NCI-H2196 (cell line): ENCODE data around the gene RPL15.
A peak's percentile ranks its signal among the peaks of the same experiment; 100 is the strongest.
"Not testable (repeated sequence)": the region's sequence is repeated elsewhere in the genome, so short reads cannot be mapped to it uniquely, and the experiment has no call there.

Experiments used
- DNase-seq: peaks from one replicate; lab custom pipeline; 2025; ENCODE audit not compliant: unreplicated experiment; lab: John Stamatoyannopoulos, UW

RPL15 gene

DNA sequence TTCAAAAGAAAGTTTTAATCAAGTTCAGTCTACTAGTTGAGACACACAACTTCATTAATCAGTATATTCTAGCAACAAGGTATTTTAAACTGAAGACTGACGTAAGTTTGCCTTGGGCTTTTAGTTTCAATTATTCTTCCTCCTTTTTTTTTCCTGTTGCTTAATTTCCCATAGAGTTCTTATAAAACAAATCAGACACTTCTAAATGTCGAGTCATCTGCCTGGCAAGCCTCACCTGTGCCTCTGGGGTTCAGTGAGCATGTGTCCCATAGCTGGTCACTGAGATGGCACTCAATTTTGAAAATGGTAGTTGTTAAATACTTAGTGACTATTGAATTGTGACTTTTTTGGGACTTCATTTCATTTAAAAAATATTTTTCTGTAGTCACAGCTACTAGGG, 27.5 kb upstream of the RPL15 start:
- no peak for DNase-seq

- DNase-seq: no peak
These were observed 27.0 kb upstream of the RPL15 start for GRCh38 chr3:23889950-23890349.

- no peak for DNase-seq
These were observed 22.5 kb upstream of the RPL15 start for GRCh38 chr3:23894254-23895061.

- no peak for DNase-seq
These were observed 21.8 kb upstream of the RPL15 start for GRCh38 chr3:23895181-23895580.

- DNase-seq: no peak
These were observed 16.2 kb upstream of the RPL15 start for GRCh38 chr3:23900744-23901143.

- no peak for DNase-seq
These were observed 12.4 kb upstream of the RPL15 start for GRCh38 chr3:23904545-23904944.

- no peak for DNase-seq
These were observed 7.6 kb upstream of the RPL15 start for GRCh38 chr3:23909341-23909740.

DNA sequence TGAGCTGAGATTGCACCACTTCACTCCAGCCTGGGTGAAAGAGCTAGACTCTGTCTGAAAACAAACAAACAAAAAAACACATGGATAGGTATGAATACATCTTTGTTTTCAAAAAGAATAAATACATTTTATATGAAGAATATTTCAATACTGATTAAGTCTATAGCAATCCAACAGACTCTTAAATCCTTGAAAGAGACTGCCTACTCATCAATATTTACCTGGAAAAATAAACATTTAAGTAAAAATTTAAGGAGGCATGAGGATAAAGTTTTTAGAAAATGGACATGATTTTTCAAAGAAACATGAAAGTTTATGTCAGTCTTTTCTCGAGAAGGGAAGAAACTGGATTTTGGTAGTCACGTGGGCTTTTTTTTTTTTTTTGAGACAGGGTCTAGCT, 5.5 kb upstream of the RPL15 start:
- no peak for DNase-seq

GRCh38 chr3:23912335-23912734, 4.6 kb upstream of the RPL15 start:
- not testable (repeated sequence) for DNase-seq

GRCh38 chr3:23913182-23913581, 3.8 kb upstream of the RPL15 start:
- DNase-seq: no peak

DNA sequence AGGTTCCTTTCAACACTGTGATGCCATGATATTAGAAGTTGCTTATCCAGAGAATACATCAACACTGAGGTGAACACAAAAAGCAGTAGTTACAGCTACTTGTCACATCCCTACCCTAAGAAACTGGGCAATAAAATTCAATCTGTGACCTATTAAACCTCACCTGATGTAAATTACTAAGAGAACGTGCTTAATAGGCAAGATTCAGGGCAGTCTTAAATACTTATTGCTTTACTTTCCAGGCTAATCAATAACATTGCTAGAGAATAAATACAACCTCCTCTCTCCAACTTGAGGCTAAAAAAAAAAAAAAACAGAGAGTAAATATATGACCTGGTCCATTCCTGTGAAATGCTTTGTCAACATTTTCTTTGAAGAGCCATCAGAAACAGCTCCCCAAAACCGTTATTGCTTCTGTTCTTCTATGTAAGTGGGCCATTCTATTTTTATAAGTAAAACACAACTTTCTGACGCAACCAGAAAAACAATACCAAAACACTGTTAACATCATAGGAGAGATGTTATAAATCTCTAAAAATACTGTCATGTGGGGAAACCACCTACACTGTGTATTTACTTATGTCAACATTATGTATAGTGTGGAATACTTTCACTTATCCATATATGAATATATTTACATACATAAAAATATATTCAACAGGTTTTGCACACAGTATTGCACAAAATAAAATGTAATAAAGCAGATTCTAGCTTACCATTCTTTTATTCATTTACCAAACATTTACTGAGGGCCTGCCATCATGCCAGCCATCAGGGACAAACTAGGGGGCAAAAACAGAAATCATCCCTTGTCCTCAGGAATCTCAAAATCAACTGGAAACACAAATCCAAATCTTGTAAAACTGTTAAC, 2.8 kb upstream of the RPL15 start:
- no peak for DNase-seq

DNA sequence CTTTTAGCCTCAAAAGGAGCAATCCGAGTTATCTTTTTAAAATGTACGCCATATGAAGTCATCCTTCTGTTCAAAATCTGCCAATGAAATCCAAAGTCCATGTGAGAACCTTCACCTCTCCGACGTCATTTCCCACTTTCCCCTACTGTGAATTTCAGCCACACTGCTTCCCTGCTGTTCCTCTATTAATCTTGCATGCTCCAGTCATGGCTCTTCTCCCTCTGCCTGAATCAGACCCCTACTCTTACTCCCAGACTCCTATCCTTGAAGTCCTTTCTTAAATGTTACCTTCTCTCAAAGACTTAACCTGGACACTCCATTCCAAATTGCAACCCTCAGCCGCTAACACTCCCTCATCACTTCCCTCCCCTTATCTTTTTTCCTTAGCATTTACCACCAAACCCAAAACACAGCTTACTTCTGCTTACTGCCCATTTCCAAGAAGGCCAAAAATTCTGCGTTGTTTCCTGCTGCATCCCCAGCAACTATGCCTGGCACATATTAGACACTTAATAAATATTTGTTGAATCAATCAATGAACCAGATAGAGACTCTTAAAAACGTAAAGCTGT, 1.3 kb upstream of the RPL15 start:
- no peak for DNase-seq

- DNase-seq: no peak
These were observed 613 bp upstream of the RPL15 start for GRCh38 chr3:23916152-23916885.

- DNase-seq: peak; percentile 20
These were observed 859 bp downstream of the RPL15 start for GRCh38 chr3:23917679-23918303.

DNA sequence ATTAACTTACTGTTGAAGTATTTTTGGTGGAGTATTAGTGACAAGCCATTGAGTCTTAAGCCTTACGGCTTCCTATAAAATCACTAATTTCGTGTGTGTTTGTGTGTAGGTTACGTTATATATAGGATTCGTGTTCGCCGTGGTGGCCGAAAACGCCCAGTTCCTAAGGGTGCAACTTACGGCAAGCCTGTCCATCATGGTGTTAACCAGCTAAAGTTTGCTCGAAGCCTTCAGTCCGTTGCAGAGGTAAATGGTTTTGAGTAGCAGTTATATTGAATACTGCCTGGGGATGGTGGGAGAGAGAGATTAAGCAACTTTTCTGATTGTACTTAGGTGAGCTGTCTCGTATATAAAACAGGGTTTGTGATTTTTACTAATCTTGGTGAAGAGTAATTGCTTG, 1.4 kb downstream of the RPL15 start:
- not testable (repeated sequence) for DNase-seq

GRCh38 chr3:23919628-23920027, 2.7 kb downstream of the RPL15 start:
- DNase-seq: no peak

- no peak for DNase-seq
These were observed 3.3 kb downstream of the RPL15 start for GRCh38 chr3:23920151-23920655.

DNA sequence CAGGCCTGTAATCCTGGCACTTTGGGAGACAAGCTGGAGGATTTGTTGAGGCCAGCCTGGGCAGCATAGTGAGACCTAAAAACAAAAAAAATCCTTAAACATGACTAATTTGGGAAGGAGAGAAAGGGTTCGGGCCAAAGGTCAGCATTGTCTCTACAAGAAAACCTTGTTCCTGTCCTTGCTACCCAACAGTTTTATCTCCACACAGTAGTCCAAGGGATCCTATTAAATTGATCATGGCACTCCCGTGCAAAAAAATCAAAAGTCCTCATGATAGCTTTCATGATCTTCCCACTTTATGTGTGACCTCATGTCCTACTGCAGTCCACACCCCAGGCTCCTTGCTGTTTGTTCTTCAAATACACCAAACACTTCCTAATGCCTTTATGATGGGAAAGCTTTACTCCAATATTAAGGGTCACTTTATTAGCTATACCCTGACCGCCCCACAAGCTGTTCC, 4.2 kb downstream of the RPL15 start:
- DNase-seq: no peak

GRCh38 chr3:23923786-23924185, 6.9 kb downstream of the RPL15 start:
- no peak for DNase-seq

- no peak for DNase-seq
These were observed 9.3 kb downstream of the RPL15 start for GRCh38 chr3:23926246-23926645.
